CD4-positive, alpha-beta T cell treated with Interleukin-4 for 4 hours (primary cell): ENCODE data around the gene VKORC1.

Experiments
- DNase-seq: peaks from one replicate; pipeline ENCODE4 v3.0.0-alpha.2; 2020

The VKORC1 gene

DNA sequence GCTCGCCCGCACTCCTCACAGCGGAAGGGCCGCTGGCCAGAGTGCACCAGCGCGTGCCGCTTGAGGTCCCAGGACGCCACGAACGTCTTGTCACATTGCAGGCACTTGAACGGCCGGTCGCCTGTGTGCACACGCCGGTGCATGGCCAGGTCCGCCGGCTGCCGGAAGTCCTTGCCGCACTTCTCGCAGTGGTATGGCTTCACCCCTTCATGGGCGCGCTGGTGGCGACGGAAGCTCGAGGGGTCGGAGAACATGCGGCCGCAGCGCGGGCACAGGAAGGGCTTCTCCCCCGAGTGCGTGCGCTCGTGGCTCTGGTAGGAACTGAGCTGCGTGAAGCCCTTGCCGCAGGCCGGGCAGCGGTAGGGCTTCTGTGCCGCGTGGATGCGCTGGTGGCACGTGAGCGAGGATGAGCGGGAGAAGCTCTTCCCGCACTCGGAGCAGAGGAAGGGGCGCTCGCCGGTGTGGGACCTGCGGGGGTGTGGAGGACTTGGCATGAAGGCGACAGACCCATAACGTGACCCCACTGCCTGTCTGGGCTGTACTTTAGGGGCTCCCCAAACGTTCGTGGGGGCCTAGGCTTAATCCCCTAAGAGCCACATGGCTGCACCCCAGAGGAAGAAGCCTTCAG is 32.7 kb downstream of the VKORC1 start:
- no peak for DNase-seq

GRCh38 chr16:31061126-31061812 is 33.3 kb downstream of the VKORC1 start:
- DNase-seq: no peak

DNA sequence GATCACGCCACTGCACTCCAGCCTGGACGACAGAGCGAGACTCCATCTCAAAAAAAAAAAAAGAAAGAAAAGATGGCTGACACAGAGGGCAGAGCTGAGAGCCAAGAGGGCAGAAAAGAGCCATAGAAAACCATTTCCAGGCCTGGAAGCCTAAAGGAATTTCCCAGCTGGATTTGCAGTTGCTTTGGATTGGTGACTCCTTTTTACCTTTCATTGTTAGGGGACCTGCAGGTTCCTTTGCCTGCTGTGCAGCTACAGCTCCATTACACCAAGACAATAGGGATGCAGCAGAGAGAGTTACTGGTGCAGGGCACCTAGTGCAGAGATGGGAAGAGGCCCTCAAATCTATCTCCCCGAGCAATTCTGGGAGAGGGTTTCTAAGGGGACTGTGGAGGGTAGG is 39.0 kb downstream of the VKORC1 start:
- no peak for DNase-seq

- DNase-seq: no peak
Observed at GRCh38 chr16:31052114-31052513, 42.5 kb downstream of the VKORC1 start.

DNA sequence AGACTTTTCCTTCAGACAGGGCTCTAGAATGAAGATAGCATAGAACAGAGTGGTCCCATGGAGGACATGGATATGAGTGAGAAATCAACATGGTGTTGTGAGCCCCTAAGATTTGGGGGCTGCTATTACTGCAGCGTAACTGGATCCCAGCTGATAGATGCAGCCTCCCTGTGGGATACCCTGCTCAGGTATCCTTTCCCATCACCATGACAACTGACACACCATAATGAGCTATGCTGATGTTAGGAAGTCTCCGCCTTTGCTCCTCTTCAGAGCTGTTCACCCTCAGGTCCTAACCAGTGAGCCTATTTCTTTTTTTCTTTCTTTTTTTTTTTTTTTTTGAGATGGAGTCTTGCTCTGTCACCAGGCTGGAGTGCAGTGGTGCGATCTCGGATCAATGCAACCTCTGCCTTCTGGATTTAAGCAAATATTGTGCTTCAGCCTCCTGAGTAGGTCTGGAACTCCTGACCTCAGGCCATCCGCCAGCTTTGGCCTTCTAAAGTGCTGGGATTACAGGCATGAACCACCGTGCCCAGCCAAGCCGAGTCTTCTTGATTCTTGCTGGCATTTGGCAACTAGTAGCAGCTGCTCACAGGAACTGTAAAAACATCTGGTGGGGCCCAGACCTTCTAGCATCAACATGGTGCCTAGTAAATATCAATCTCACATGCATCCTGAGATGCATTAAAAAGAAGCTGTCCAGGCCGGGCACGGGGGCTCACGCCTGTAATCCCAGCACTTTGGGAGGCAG is 44.1 kb downstream of the VKORC1 start:
- DNase-seq: no peak

GRCh38 chr16:31043898-31044481 is 50.6 kb downstream of the VKORC1 start:
- no peak for DNase-seq

DNA sequence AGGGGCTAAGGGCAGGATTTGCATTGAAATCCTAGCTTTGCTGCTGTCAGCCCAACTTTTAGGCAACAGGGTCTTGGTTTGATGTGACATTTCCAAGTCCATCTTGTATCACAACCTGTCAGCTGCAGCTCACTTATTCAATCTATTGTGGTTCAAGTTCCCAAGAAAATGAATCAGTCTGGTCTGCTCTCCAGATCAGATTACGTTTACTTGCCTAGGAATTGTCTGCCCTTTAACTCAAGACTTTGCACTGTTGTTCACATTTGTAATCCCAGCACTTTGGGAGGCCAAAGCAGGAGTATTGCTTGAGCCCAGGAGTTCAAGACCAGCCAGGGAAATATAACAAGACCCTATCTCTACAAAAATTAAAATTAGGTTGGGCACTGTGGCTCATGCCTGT is 51.2 kb downstream of the VKORC1 start:
- DNase-seq: no peak

DNA sequence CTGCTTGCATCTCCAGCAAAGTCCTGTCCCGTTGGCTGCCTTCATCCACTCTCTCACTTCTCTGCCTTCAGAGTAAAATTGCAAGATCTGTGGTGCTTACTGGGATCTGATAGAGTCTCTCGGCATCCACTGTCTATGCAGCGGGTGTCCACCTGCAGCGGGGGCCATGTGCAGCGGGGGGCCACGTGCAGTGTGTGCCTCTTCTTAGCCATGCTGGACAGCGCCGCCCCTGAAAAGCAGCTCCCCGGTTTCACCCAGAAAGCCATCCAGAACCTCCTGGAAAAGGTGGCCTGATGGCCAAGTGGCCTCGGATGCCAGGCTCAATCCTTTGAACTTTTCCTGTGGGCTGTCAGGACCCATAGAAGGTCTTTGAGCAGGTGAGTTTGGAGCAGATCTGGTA is 51.7 kb downstream of the VKORC1 start:
- no peak for DNase-seq
